Heart left ventricle (tissue), 16 donors: ENCODE results near the gene ALX1. TPM values are rescaled to one million over a fixed set of nuclear protein-coding genes. Genes with fewer than 3 reads are reported as not detected.

ENCODE experiments used
- ATAC-seq, 4 donors: fragments of 200-7000 bp; cut with Tn5 transposase; one replicate each; pipeline ENCODE4 v1.9.1; 2020 to 2022; ENCODE audit warnings: moderate library complexity in 4 of 4, mild to moderate bottlenecking in 3 of 4, moderate number of reproducible peaks in 1 of 4
- DNase-seq, 5 donors: peaks; one replicate each; pipeline ENCODE4 v3.0.0-alpha.2; 2020
- H3K27ac ChIP-seq, 12 donors: fragments of 200-600 bp; sonication (generic) in 4 of 12; one replicate each; pipeline versions ENCODE4 v1.5.0 to v1.8.0; 2016 to 2022; ENCODE audit warnings: mild to moderate bottlenecking in 2 of 12
- H3K27me3 ChIP-seq, 9 donors: fragments of 200-600 bp; sonication (generic) in 2 of 9; one replicate each; pipeline versions ENCODE4 v1.5.1 to v1.8.0; 2016 to 2022; ENCODE audit warnings: mild to moderate bottlenecking in 3 of 9
- H3K36me3 ChIP-seq, 9 donors: fragments of 200-600 bp; sonication (generic) in 2 of 9; one replicate each; pipeline versions ENCODE4 v1.5.0 to v1.8.0; 2018 to 2022; ENCODE audit warnings: mild to moderate bottlenecking in 2 of 9
- H3K4me1 ChIP-seq, 12 donors: fragments of 200-600 bp; sonication (generic) in 4 of 12; one replicate each; pipeline versions ENCODE4 v1.5.0 to v1.8.0; 2016 to 2022; ENCODE audit warnings: mild to moderate bottlenecking in 3 of 12
- H3K4me3 ChIP-seq, 12 donors: fragments of 200-600 bp; sonication (generic) in 4 of 12; one replicate each; pipeline versions ENCODE4 v1.5.0 to v1.8.0; 2017 to 2022; ENCODE audit warnings: mild to moderate bottlenecking in 9 of 12, moderate library complexity in 4 of 12
- H3K9me3 ChIP-seq, 12 donors: fragments of 200-600 bp; sonication (generic) in 4 of 12; one replicate each; pipeline versions ENCODE4 v1.5.0 to v1.8.0; 2016 to 2022; ENCODE audit warnings: mild to moderate bottlenecking in 1 of 12
- CTCF ChIP-seq, 12 donors: fragments of 200-600 bp; sonication (generic) in 4 of 12; IDR thresholded peaks; one replicate each; pipeline versions ENCODE4 v1.5.0 to v1.8.0; 2018 to 2022; ENCODE audit warnings: antibody characterized with exemption in 12 of 12, mild to moderate bottlenecking in 5 of 12
- POLR2A ChIP-seq, 2 donors: fragments of 450-650 bp; IDR thresholded peaks; one replicate each; pipeline ENCODE4 v1.6.1; 2017; ENCODE audit warnings: antibody characterized with exemption in 2 of 2, mild to moderate bottlenecking in 2 of 2, moderate library complexity in 2 of 2
- WGBS, 4 donors: extraction: QIAGEN DNeasy Blood & Tissue Kit in 2 of 4; methylation state at CpG; one replicate each; pipeline versions ENCODE4 v1.1.5 to v1.1.7; 2013 to 2018; 5-methylcytosine and 5-hydroxymethylcytosine counted together
- intact Hi-C, 10 donors: fragments of 100-400 bp; cut with DNase I; formaldehyde crosslinking; loops; one replicate each; pipeline versions ENCODE4 v1.11.1 to v1.14.2; 2022
- polyA plus RNA-seq, 2 donors: library from polyadenylated mRNA; stranded (reverse); fragments of 200-250 nt; gene quantifications; one replicate each; pipeline ENCODE4 v1.2.3, GENCODE V29; 2013
- total RNA-seq, 9 donors: library from RNA; depleted of rRNA in 2 of 9; stranded (reverse); fragments of >200 nt in 2 of 9; fragmentation: NEBNext Ultra II Directional in 3 of 9; extraction: Animal tissue kit (Norgen Biotek cat#: 25700) in 3 of 9; gene quantifications; one replicate each; pipeline versions ENCODE4 v1.1.0 to v1.2.4, GENCODE V29; 2016 to 2023
- donor health status: ischemic (EF 13 %, LVEDD 7.1; RV severe dilation, severe dysfunction).
- donor health status: healthy with polysubstance abuse.
- donor health status: DM: no; HTN: yes; CAD: no.
- donor health status: DM: no; HTN: no; CAD: no.
- donor health status: ischemic (EF 25% LVEDD 6.9; RV normal size, moderate dysfunction).
- donor health status: ischemic (EF 25% LVEDD 5.7; RV mildly dilated, moderate dysfunction).
- donor health status: healthy.
- donor health status: DM: yes; HTN: yes; CAD: no.
- donor health status: ischemic (EF 35%, LVEDD 5.7; RV mildly dilated, moderate dysfunction).
- donor health status: nonischemic (EF 11% LVEDD 7.7; RV severe dilation, severe dysfunction).
- donor health status: DM: yes; HTN: yes; CAD: no.
- donor health status: PGD.
- donor health status: ischemic (EF 29% LVEDD 5.4; RV normal size, mild dysfunction).
- donor health status: nonischemic (EF 23%, LVEDD 6.1; RV moderate dilation, normal function).

ALX1 gene
- total and polyA plus RNA-seq, 11 donors = not detected

GRCh38 chr12:85280984-85281630, 1.1 kb downstream of the ALX1 start:
- TF ChIP-seq POLR2A (IDR thresholded peaks at IDR 0.05) = no peak
- no peak for TF ChIP-seq CTCF (IDR thresholded peaks at IDR 0.05)
- DNase-seq = no peak
- intact Hi-C loops = no loop called here

GRCh38 chr12:85281636-85282312, 1.8 kb downstream of the ALX1 start:
- intact Hi-C loops = no loop called here
- TF ChIP-seq POLR2A (IDR thresholded peaks at IDR 0.05) (no peak), CTCF (IDR thresholded peaks at IDR 0.05) (no peak)
- peaks cover 0 to 13% (median 0%) of the 10 kb centered on the region in 12 donors for H3K9me3 ChIP-seq
- 8 to 19% (median 13%) methylated on average over 11 of the region's 11 CpGs for WGBS, 4 donors
- DNase-seq = no peak
- ATAC-seq = no peak
- H3K36me3 ChIP-seq = no peaks in the 10 kb centered on the region
- H3K4me3 ChIP-seq = no peak overlapping the region
- peaks cover 21 to 100% (median 81%) of the 10 kb centered on the region in 9 donors for H3K27me3 ChIP-seq
- H3K27ac ChIP-seq = no peak overlapping the region
- peaks cover 0 to 22% (median 12%) of the 10 kb centered on the region in 12 donors for H3K4me1 ChIP-seq

More at GRCh38 chr12:85280984-85281630, 1.1 kb downstream of the ALX1 start:
- Histone ChIP-seq H3K4me3 (peak overlapping the region in 10 of 12 donors; percentile 29 to 48 (median 37)), H3K27ac (no peak overlapping the region), H3K4me1 (peaks cover 0 to 22% (median 12%) of the 10 kb centered on the region in 12 donors), H3K27me3 (peaks cover 21 to 100% (median 88%) of the 10 kb centered on the region in 9 donors), H3K9me3 (peaks cover 0 to 13% (median 0%) of the 10 kb centered on the region in 12 donors), H3K36me3 (no peaks in the 10 kb centered on the region)
- ATAC-seq = no peak
- 3 to 6% (median 5%) methylated on average over 15 of the region's 15 CpGs for WGBS, 4 donors

DNA sequence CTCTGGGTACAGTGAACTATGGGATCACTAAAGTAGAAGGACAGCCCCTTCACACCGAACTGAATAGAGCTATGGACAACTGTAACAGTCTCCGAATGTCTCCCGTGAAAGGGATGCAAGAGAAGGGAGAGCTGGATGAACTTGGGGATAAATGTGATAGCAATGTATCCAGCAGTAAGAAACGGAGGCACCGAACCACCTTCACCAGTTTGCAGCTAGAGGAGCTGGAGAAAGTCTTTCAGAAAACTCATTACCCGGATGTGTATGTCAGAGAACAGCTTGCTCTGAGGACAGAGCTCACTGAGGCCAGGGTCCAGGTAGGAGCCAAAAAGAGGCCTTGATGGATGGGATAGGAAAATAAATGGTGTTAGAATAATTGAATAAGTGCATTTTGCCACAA, 3.5 kb downstream of the ALX1 start:
- intact Hi-C loops = no loop called here
- H3K4me3 ChIP-seq = no peak overlapping the region
- H3K36me3 ChIP-seq = no peaks in the 10 kb centered on the region
- TF ChIP-seq POLR2A (IDR thresholded peaks at IDR 0.05) = no peak
- TF ChIP-seq CTCF (IDR thresholded peaks at IDR 0.05) = no peak
- ATAC-seq = no peak
- no peak overlapping the region for H3K27ac ChIP-seq
- peaks cover 0 to 22% (median 12%) of the 10 kb centered on the region in 12 donors for H3K4me1 ChIP-seq
- H3K9me3 ChIP-seq = peaks cover 0 to 4% (median 0%) of the 10 kb centered on the region in 12 donors
- H3K27me3 ChIP-seq = peaks cover 21 to 92% (median 63%) of the 10 kb centered on the region in 9 donors
- DNase-seq = peak in 1 of 5 donors; percentile 5
- WGBS, 4 donors = 41 to 51% (median 44%) methylated on average over 6 of the region's 6 CpGs

GRCh38 chr12:85296362-85296761, 16.3 kb downstream of the ALX1 start:
- ATAC-seq (no peak), DNase-seq (no peak)
- Histone ChIP-seq H3K27ac (no peak overlapping the region), H3K4me3 (no peak overlapping the region), H3K4me1 (no peaks in the 10 kb centered on the region), H3K27me3 (peaks cover 0 to 27% (median 0%) of the 10 kb centered on the region in 9 donors), H3K36me3 (no peaks in the 10 kb centered on the region), H3K9me3 (no peaks in the 10 kb centered on the region)
- 26 to 43% (median 27%) methylated on average over 3 of the region's 3 CpGs for WGBS, 4 donors
- TF ChIP-seq CTCF (IDR thresholded peaks at IDR 0.05) (no peak), POLR2A (IDR thresholded peaks at IDR 0.05) (no peak)
- intact Hi-C loops = no loop called here
